GM19043 (cell line): Measurements from ENCODE around the gene SLC39A3.
"Not testable (repeated sequence)": the region's sequence is repeated elsewhere in the genome, so short reads cannot be mapped to it uniquely, and the experiment has no call there.

Experiments
- ATAC-seq: cut with Tn5 transposase; IDR thresholded peaks from one replicate; pipeline ENCODE4 v1.9.1; 2021; ENCODE audit warnings: low read depth; ENCODE audit not compliant: unreplicated experiment

SLC39A3 gene

DNA sequence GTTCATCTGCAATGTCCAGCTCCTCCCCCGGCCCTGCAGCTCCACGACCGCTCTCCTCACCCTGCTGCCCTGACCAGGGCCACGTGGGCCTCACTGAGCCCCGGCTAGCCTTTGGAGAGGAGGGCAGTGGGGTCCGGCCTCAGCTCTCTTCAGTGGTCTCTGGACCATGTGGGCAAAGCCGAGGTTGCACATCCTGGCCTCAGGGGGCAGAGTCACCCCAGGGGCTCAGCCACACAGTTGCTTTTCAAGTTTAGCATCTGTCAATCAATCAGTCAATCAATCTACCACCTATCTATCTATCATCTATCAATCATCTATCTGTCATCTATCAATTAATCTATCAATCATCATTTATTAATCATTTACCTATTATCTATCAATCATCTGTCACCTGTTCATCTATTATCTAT is 15.7 kb downstream of the SLC39A3 start:
- ATAC-seq: no peak

- no peak for ATAC-seq
Measured at GRCh38 chr19:2723747-2724146, 16.1 kb downstream of the SLC39A3 start.

DNA sequence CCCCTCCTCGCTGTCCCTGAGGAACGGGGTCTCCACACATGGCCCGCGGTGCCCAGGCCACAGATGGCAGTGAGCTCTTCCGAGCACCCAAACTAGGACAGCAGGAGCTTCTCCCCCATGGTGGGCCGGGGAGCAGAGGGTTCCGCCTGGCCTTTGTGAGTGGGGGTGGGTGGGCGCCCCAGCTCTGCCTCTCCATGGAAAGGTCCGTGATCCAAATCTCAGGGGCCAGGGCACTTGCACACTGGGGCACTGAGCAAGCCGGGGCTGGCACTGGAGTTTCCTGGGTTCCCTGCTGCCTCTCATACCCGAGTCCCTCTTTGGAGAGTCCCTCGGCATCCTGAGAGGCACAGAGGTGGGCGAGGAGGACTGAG is 16.5 kb downstream of the SLC39A3 start:
- ATAC-seq: no peak

DNA sequence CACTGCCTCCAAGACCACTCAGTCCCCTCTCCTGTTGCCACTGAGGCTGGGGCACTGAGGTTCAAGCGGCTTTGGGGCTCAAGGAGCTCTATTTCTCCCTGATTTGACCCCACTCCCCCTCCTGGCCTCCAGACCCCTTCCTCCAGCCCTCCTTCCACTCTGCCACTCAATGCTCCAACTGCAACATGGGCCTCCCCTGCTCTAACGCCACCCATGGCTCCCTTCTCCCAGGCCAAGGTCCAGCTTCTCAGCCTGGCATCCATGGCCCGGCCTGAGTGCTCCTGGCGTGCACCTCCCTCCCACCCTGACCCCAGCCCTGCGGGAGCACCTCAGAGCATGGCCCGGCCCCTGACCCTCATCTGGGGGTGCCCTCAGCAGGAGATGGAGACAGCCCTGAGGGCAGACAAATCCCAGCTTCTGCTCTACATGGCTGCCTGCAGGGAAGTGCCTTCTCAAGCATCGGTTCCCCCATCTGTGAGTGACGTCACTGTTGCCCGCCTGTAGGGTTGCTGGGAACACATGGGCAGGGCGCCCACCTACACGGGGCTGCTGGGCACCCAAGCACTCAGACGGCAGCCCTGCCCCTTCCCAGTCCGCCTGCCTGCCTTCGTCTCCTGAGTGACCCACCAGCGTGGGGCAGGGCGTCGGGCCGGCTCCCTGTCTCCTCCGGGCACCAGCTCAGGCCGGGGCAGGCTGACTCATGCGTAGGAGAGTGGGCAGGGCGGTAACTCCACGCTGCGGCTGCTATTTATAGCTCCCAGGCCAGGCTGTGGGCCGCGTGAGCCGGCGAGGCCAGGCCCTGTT is 17.1 kb downstream of the SLC39A3 start:
- ATAC-seq: no peak

- ATAC-seq: no peak
Measured at GRCh38 chr19:2721570-2722540, 18.0 kb downstream of the SLC39A3 start.

- no peak for ATAC-seq
Measured at GRCh38 chr19:2720777-2721569, 18.8 kb downstream of the SLC39A3 start, which contains the start of gene DIRAS1. Gene DIRAS1, minus strand, starts transcription at chr19:2721372. Its CDS starts 3,566 bp downstream, at chr19:2717806.

DNA sequence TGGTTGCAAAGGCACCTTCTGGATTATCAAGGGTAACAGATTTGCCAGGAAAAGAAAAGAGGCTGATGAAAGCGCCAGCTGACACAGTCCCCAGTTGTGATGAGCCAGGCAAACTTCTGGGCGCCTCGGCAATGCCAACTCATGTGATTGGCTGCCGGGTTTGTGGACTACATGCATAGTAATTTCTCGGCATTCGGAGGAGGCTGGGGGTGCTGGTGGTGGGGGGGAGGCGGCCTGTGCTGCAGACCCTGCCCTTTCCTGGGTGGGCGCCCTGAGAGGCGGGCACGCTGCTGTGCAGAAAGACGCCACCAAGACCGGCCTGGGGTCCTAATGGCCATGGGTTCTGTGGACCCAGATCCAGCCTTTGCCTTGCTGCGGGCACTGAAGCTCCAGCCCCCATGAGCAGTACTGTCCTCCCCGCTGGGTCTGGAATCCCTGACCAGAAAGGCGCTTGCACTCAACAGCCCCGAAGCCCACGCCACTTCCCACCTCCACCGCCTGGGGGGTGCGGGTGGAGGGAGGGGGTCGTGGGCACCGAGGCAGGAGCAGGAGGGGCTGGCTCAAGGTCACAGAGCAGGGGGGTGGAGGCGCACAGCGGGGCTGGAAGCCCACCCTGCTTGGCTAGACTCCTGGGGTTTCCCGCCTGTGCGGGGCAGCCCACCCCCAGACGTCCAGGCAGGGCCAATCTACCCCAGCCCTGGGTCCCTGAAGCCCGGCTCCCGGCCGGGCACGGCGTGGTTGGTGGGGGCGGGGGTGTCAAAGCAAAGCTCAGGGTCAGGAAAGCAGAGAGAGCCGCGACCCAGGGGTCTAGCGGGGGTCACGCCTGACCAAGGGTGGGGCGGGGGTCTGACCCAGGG is 19.7 kb downstream of the SLC39A3 start:
- no peak for ATAC-seq

DNA sequence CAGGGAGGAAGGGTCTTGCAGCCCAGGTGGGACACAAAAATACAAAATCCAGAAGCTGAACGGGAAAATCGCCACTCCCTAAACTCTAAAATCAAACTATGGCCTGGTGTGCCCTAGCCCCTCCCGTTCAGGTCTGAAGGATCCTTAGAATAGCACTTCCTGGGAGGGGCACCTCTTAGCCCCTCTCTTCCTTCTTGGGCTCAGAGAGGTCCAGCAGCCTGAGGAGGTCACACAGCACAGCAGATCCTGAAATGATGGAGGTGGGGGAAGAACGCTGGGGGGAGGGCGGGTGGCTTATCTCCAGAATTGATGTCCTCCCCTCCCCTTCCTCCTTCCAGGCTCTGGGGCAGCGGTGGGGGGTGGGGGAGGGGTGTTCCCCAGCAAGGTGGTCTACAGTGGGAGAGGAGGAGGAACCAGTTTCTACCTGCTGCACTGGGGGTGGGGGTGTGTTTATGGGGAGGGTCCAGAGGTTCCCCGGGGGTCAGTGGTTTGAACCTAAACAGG is 20.5 kb downstream of the SLC39A3 start:
- no peak for ATAC-seq

GRCh38 chr19:2717638-2718541 is 21.9 kb downstream of the SLC39A3 start:
- no peak for ATAC-seq

DNA sequence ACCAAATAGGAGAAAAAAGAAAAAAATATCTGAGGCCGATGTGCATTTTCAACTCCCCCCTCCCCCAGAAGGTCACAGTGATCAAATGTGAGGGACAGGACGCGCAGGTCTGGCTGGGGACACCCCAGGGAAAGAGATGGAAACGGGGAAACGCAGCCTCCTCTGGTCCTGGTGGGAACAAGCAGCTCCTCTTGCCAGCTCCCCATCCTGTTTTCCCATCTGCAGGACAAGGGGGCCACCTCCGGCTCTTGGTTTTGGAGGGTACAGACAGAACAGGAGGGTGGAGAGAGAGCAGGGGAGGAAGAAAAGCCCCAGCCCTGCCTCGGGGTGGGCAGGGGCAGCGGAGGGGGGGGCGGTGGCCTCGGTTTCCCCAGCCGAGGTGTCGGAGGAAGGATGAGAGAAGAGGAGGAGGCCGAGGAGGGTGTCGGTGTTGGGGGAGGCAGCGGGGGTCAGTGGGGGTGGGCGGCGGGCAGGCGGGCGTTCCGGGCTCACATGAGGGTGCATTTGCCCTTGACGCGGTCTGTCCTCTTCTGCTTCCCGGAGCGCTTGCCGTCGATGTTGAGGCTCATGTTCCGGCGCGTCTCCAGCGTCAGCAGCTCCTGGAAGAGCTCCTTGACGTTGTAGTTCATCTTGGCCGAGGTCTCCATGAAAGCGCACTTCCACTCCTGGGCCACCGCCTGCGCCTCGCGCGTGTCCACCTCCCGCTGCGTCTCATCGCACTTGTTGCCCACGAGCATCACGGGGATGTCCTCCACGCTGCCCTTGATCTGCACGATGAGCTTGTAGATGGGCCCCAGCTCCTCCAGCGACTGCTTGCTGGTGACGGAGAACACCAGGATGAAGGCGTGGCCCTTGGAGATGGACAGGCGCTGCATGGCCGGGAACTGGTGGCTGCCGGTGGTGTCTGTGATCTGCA is 22.8 kb downstream of the SLC39A3 start:
- ATAC-seq: no peak

DNA sequence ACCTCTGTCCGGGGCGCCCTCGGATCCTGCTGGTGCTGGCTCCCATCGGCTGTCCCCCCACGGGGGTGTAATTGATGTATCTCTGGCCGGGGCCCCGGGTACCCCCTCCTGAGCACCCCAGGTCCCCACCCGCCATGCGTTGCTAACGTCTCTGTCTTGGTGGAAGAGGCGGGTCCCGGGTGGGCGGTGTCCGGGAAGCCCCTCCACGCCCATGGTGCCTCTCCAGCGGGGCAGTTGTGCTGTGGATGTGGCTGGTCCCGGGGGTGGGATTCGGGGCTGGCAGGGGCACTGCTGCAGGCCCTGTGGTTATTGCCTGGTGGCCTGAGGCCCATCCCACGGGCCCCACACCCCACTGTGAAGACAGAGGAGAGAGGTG is 23.6 kb downstream of the SLC39A3 start:
- ATAC-seq: no peak

DNA sequence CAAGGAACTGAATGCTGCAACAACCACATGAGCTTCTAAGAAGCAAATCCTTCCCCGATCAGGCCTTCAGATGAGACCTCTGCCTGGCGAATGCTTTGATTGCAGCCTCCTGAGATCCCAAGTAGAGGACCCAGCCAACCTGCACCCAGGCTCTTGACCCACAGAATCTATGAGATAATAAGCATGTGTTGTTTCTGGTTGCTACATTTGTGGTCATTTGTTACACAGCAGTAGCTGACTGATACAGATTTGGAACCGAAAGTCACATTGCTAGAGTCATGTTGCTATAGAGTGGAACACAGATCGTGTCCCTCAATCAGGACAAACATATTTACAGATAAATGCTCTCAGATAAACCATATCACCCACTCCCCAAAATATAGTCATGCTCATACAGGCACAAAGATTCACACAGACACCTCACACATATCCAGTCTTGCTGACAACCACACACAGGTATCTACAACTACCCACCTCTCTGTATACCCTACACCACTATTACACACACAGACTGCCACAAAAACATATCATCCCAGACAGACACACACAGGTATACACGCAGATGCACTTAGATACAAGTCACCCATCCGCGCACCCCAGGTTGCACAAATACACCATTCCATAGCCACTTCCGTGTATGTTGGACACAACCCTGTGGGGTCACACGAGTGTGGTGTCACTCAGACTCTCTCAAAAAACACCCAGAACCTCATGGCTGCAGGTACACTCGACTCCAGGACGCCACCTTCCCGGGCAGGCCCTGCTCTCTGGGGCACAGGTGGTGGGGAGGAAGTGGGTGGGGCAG is 24.1 kb downstream of the SLC39A3 start:
- no peak for ATAC-seq

- ATAC-seq: no peak
Measured at GRCh38 chr19:2714531-2715269, 25.1 kb downstream of the SLC39A3 start.

DNA sequence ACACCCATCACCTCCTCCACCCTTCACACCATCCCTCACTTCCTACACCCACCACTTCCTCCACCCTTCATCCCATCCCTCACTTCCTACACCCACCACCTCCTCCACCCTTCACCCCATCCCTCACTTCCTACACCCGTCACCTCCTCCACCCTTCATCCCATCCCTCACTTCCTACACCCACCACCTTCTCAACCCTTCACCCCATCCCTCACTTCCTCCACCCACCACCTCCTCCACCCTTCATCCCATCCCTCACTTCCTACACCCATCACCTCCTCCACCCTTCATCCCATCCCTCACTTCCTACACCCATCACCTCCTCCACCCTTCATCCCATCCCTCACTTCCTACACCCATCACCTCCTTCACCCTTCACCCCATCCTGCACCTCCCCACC is 25.7 kb downstream of the SLC39A3 start:
- not testable (repeated sequence) for ATAC-seq

GRCh38 chr19:2713170-2713569 is 26.6 kb downstream of the SLC39A3 start:
- ATAC-seq: not testable (repeated sequence)

GRCh38 chr19:2711875-2712205 is 28.0 kb downstream of the SLC39A3 start:
- ATAC-seq: no peak
